ENCODE measurements around the gene OSGEP. TPM values are rescaled to one million over a fixed set of nuclear protein-coding genes. Genes with fewer than 3 reads are reported as not detected.

OSGEP gene
- total and polyA plus RNA-seq, 2 experiments from 2014 or later = 29.0 to 59.5 TPM

GRCh38 chr14:20461225-20462141 is 6.9 kb upstream of the OSGEP start, which contains the start of gene PIP4P1:
Gene PIP4P1, minus strand, starts transcription at chr14:20461434. Its CDS starts 109 bp downstream, at chr14:20461325.
- peak; percentile 99 for DNase-seq (ENCODE audit: low spot score)
- Mint-ChIP-seq H3K4me3 (peak within 1 kb of the TSS; percentile 95), H3K4me1 (peaks cover 22% of the 10 kb centered on the region), H3K9me3 (peaks cover 11% of the 10 kb centered on the region), H3K27me3 (ENCODE audit: insufficient read depth, low read depth, poor library complexity) (peaks cover 15% of the 10 kb centered on the region), H3K36me3 (ENCODE audit: low read depth) (peaks cover 3% of the 10 kb centered on the region; the same call in 2 of the 3 replicates), H3K27ac (peak within 1 kb of the TSS; percentile 97)
- Histone ChIP-seq H3K4me3 (peak within 1 kb of the TSS; percentile 64), H3K79me2 (replicated peaks; ENCODE audit: insufficient read depth) (peaks cover 20% of the 10 kb centered on the region), H3K4me1 (ENCODE audit: insufficient read depth) (peaks cover 14% of the 10 kb centered on the region; the same call in 1 of the 2 replicates), H2AFZ (no peak within 1 kb of the TSS), H3F3A (replicated peaks; ENCODE audit: low read depth) (peaks cover 22% of the 10 kb centered on the region; the same call in 1 of the 2 replicates), H3K36me3 (ENCODE audit: insufficient read depth) (peaks cover 13% of the 10 kb centered on the region), H3K4me2 (peak within 1 kb of the TSS; percentile 91), H3K27ac (ENCODE audit: low read depth) (peak within 1 kb of the TSS; percentile 53), H3K9me2 (ENCODE audit: insufficient read depth) (peaks cover 5% of the 10 kb centered on the region; the same call in 1 of the 2 replicates), H3K27me3 (ENCODE audit: insufficient read depth) (no peaks in the 10 kb centered on the region), H4K20me1 (replicated peaks; ENCODE audit: insufficient read depth) (peaks cover 11% of the 10 kb centered on the region)
- TF ChIP-seq CREB1 (CRISPR knock-in tag; IDR thresholded peaks at IDR 0.05; ENCODE audit: low read depth) (peak; percentile 84), POLR2AphosphoS5 (IDR thresholded peaks at IDR 0.05; ENCODE audit: low read depth) (peak; percentile 68)
- TF ChIP-seq, protein P1, sequence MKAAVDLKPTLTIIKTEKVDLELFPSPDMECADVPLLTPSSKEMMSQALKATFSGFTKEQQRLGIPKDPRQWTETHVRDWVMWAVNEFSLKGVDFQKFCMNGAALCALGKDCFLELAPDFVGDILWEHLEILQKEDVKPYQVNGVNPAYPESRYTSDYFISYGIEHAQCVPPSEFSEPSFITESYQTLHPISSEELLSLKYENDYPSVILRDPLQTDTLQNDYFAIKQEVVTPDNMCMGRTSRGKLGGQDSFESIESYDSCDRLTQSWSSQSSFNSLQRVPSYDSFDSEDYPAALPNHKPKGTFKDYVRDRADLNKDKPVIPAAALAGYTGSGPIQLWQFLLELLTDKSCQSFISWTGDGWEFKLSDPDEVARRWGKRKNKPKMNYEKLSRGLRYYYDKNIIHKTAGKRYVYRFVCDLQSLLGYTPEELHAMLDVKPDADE (IDR thresholded peaks at IDR 0.05) = no peak
- peak; percentile 93 for ATAC-seq

GRCh38 chr14:20460458-20461224 is 6.0 kb upstream of the OSGEP start:
- H2AFZ ChIP-seq = no peak overlapping the region
- peaks cover 17% of the 10 kb centered on the region for H3K36me3 ChIP-seq (ENCODE audit: insufficient read depth)
- peak; percentile 59 for ATAC-seq
- H3K9me2 ChIP-seq (ENCODE audit: insufficient read depth) = peaks cover 5% of the 10 kb centered on the region; the same call in 1 of the 2 replicates
- peak; percentile 76 for DNase-seq (ENCODE audit: low spot score)
- Mint-ChIP-seq H3K36me3 (ENCODE audit: low read depth) (peaks cover 3% of the 10 kb centered on the region; the same call in 2 of the 3 replicates), H3K27me3 (ENCODE audit: insufficient read depth, low read depth, poor library complexity) (peaks cover 15% of the 10 kb centered on the region), H3K4me3 (peak overlapping the region; percentile 95), H3K4me1 (peaks cover 22% of the 10 kb centered on the region), H3K9me3 (peaks cover 11% of the 10 kb centered on the region), H3K27ac (peak overlapping the region; percentile 93)
- H4K20me1 ChIP-seq (replicated peaks; ENCODE audit: insufficient read depth) = peaks cover 11% of the 10 kb centered on the region
- peaks cover 22% of the 10 kb centered on the region for H3K4me1 ChIP-seq (ENCODE audit: insufficient read depth)
- H3F3A ChIP-seq (replicated peaks; ENCODE audit: low read depth) = peaks cover 29% of the 10 kb centered on the region; the same call in 1 of the 2 replicates
- H3K27ac ChIP-seq (ENCODE audit: low read depth) = peak overlapping the region; percentile 53
- peak overlapping the region; percentile 64 for H3K4me3 ChIP-seq
- H3K27me3 ChIP-seq (ENCODE audit: insufficient read depth) = no peaks in the 10 kb centered on the region
- H3K79me2 ChIP-seq (replicated peaks; ENCODE audit: insufficient read depth) = peaks cover 28% of the 10 kb centered on the region
- peak overlapping the region; percentile 91 for H3K4me2 ChIP-seq
- TF ChIP-seq, protein P2, sequence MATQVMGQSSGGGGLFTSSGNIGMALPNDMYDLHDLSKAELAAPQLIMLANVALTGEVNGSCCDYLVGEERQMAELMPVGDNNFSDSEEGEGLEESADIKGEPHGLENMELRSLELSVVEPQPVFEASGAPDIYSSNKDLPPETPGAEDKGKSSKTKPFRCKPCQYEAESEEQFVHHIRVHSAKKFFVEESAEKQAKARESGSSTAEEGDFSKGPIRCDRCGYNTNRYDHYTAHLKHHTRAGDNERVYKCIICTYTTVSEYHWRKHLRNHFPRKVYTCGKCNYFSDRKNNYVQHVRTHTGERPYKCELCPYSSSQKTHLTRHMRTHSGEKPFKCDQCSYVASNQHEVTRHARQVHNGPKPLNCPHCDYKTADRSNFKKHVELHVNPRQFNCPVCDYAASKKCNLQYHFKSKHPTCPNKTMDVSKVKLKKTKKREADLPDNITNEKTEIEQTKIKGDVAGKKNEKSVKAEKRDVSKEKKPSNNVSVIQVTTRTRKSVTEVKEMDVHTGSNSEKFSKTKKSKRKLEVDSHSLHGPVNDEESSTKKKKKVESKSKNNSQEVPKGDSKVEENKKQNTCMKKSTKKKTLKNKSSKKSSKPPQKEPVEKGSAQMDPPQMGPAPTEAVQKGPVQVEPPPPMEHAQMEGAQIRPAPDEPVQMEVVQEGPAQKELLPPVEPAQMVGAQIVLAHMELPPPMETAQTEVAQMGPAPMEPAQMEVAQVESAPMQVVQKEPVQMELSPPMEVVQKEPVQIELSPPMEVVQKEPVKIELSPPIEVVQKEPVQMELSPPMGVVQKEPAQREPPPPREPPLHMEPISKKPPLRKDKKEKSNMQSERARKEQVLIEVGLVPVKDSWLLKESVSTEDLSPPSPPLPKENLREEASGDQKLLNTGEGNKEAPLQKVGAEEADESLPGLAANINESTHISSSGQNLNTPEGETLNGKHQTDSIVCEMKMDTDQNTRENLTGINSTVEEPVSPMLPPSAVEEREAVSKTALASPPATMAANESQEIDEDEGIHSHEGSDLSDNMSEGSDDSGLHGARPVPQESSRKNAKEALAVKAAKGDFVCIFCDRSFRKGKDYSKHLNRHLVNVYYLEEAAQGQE (IDR thresholded peaks at IDR 0.05; ENCODE audit: unreplicated experiment) = no peak
- TF ChIP-seq STAT1 (IDR thresholded peaks at IDR 0.05; ENCODE audit: unreplicated experiment) = no peak
- TF ChIP-seq JUNB (IDR thresholded peaks at IDR 0.05; ENCODE audit: unreplicated experiment) = no peak
- no peak for TF ChIP-seq ZNF331 (CRISPR knock-in tag; IDR thresholded peaks at IDR 0.05; ENCODE audit: low read depth)
- no peak for TF ChIP-seq EZH2 (IDR thresholded peaks at IDR 0.05; ENCODE audit: low read depth, unreplicated experiment)
- no peak for TF ChIP-seq ZNF114 (CRISPR knock-in tag; IDR thresholded peaks at IDR 0.05)
- no peak for TF ChIP-seq CREB1 (CRISPR knock-in tag; IDR thresholded peaks at IDR 0.05; ENCODE audit: low read depth)
- TF ChIP-seq EZH2phosphoT487 (IDR thresholded peaks at IDR 0.05; ENCODE audit: unreplicated experiment) = no peak
- TF ChIP-seq, protein P3, sequence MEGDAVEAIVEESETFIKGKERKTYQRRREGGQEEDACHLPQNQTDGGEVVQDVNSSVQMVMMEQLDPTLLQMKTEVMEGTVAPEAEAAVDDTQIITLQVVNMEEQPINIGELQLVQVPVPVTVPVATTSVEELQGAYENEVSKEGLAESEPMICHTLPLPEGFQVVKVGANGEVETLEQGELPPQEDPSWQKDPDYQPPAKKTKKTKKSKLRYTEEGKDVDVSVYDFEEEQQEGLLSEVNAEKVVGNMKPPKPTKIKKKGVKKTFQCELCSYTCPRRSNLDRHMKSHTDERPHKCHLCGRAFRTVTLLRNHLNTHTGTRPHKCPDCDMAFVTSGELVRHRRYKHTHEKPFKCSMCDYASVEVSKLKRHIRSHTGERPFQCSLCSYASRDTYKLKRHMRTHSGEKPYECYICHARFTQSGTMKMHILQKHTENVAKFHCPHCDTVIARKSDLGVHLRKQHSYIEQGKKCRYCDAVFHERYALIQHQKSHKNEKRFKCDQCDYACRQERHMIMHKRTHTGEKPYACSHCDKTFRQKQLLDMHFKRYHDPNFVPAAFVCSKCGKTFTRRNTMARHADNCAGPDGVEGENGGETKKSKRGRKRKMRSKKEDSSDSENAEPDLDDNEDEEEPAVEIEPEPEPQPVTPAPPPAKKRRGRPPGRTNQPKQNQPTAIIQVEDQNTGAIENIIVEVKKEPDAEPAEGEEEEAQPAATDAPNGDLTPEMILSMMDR (conservative IDR thresholded peaks at IDR 0.05; ENCODE audit: low read depth in 2 of 2) = no peak
- TF ChIP-seq, protein P1 (IDR thresholded peaks at IDR 0.05) = no peak
- TF ChIP-seq NANOG (IDR thresholded peaks at IDR 0.05; ENCODE audit: borderline replicate concordance) = no peak

All from GM23338 (cell line).